GM18511 (cell line): ENCODE data around the gene LSM12.
"Not testable (repeated sequence)": the region's sequence is repeated elsewhere in the genome, so short reads cannot be mapped to it uniquely, and the experiment has no call there.

ENCODE experiments used
- ATAC-seq: cut with Tn5 transposase; IDR thresholded peaks from one replicate; pipeline ENCODE4 v1.9.1; 2021; ENCODE audit warnings: mild to moderate bottlenecking, moderate library complexity; ENCODE audit not compliant: unreplicated experiment

LSM12 gene

GRCh38 chr17:44008205-44008909, 58.1 kb downstream of the LSM12 start:
- ATAC-seq = no peak

- no peak for ATAC-seq
Observed at GRCh38 chr17:44007346-44008204, 58.9 kb downstream of the LSM12 start.

- ATAC-seq = peak; percentile 62
Observed at GRCh38 chr17:44006598-44007345, 59.7 kb downstream of the LSM12 start.

- ATAC-seq = no peak
Observed at GRCh38 chr17:44006272-44006597, 60.2 kb downstream of the LSM12 start.

GRCh38 chr17:44005527-44006271, 60.8 kb downstream of the LSM12 start:
- ATAC-seq = no peak

- no peak for ATAC-seq
Observed at GRCh38 chr17:44004761-44005526, 61.5 kb downstream of the LSM12 start.

- ATAC-seq = no peak
Observed at GRCh38 chr17:44004077-44004760, 62.3 kb downstream of the LSM12 start, which contains the start of gene NAGS. NAGS (plus strand) TSS chr17:44004622; CDS start chr17:44004664, 42 bp downstream.

- ATAC-seq = no peak
Observed at GRCh38 chr17:44002141-44002848, 64.2 kb downstream of the LSM12 start.

GRCh38 chr17:44001461-44001920, 65.0 kb downstream of the LSM12 start:
- no peak for ATAC-seq

- no peak for ATAC-seq
Observed at GRCh38 chr17:44000871-44001460, 65.5 kb downstream of the LSM12 start.

- no peak for ATAC-seq
Observed at GRCh38 chr17:44000141-44000860, 66.2 kb downstream of the LSM12 start.

- no peak for ATAC-seq
Observed at GRCh38 chr17:43999024-43999423, 67.4 kb downstream of the LSM12 start.

GRCh38 chr17:43998552-43998951, 67.9 kb downstream of the LSM12 start:
- no peak for ATAC-seq

- ATAC-seq = not testable (repeated sequence)
Observed at GRCh38 chr17:43997180-43997579, 69.3 kb downstream of the LSM12 start.

GRCh38 chr17:43995150-43995471, 71.4 kb downstream of the LSM12 start:
- no peak for ATAC-seq

- ATAC-seq = no peak
Observed at GRCh38 chr17:43994272-43995149, 72.0 kb downstream of the LSM12 start.

- ATAC-seq = no peak
Observed at GRCh38 chr17:43992641-43993040, 73.8 kb downstream of the LSM12 start.
